Mucosa of descending colon (tissue), 3 donors: ENCODE data around the gene HERPUD1. TPM values are rescaled to one million over a fixed set of nuclear protein-coding genes. Genes with fewer than 3 reads are reported as not detected.
"Not testable (repeated sequence)": the region's sequence is repeated elsewhere in the genome, so short reads cannot be mapped to it uniquely, and the experiment has no call there.

ENCODE experiments used
- ATAC-seq: fragments of 200-7000 bp; cut with Tn5 transposase; one replicate; pipeline ENCODE4 v1.9.1; 2020; ENCODE audit warnings: mild to moderate bottlenecking, moderate library complexity
- DNase-seq, 3 donors: peaks; one replicate each; pipeline ENCODE4 v3.0.0-alpha.2; 2020
- H3K36me3 ChIP-seq: fragments of 200-600 bp; one replicate; pipeline ENCODE4 v1.8.0; 2021; ENCODE audit warnings: low read depth, mild to moderate bottlenecking
- H3K4me1 ChIP-seq: fragments of 200-600 bp; one replicate; pipeline ENCODE4 v1.8.0; 2021; ENCODE audit warnings: low read depth, mild to moderate bottlenecking
- H3K4me3 ChIP-seq: fragments of 200-600 bp; one replicate; pipeline ENCODE4 v1.8.0; 2021; ENCODE audit warnings: mild to moderate bottlenecking
- H3K9me3 ChIP-seq: fragments of 200-600 bp; one replicate; pipeline ENCODE4 v1.8.0; 2021; ENCODE audit warnings: mild to moderate bottlenecking
- CTCF ChIP-seq: fragments of 200-600 bp; IDR thresholded peaks from one replicate; pipeline ENCODE4 v1.8.0; 2022; ENCODE audit warnings: antibody characterized with exemption, mild to moderate bottlenecking
- intact Hi-C, 2 donors: fragments of 100-400 bp; cut with DNase I in 1 of 2; cut with micrococcal nuclease in 1 of 2; formaldehyde crosslinking; loops; one replicate each; pipeline versions ENCODE4 v1.11.0 to v1.11.1; 2022; cut with DNase I, micrococcal nuclease
- total RNA-seq, 3 donors: library from RNA; stranded (reverse); fragmentation: NEBNext Ultra II Directional in 2 of 3; extraction: Animal tissue kit (Norgen Biotek cat#: 25700) in 2 of 3; gene quantifications; one replicate each; pipeline versions ENCODE4 v1.2.1 to v1.2.4, GENCODE V29; 2021 to 2023
- donor health status: DM: no; HTN: no; CAD: no; lungs with moderate emphysema.
- donor health status: DM: no; HTN: no; CAD: no.
- donor health status: DM: no; HTN: yes; CAD: no.

The HERPUD1 gene
- total RNA-seq, 3 donors from 2014 or later: 130 to 165 (median 159) TPM

- DNase-seq (no peak), ATAC-seq (no peak)
- Histone ChIP-seq H3K4me3 (no peak overlapping the region), H3K4me1 (no peaks in the 10 kb centered on the region), H3K36me3 (no peaks in the 10 kb centered on the region), H3K9me3 (no peaks in the 10 kb centered on the region)
- intact Hi-C loops: no loop called here
- TF ChIP-seq CTCF: no peak
These were observed 39.8 kb downstream of the HERPUD1 start for GRCh38 chr16:56971768-56972043.

DNA sequence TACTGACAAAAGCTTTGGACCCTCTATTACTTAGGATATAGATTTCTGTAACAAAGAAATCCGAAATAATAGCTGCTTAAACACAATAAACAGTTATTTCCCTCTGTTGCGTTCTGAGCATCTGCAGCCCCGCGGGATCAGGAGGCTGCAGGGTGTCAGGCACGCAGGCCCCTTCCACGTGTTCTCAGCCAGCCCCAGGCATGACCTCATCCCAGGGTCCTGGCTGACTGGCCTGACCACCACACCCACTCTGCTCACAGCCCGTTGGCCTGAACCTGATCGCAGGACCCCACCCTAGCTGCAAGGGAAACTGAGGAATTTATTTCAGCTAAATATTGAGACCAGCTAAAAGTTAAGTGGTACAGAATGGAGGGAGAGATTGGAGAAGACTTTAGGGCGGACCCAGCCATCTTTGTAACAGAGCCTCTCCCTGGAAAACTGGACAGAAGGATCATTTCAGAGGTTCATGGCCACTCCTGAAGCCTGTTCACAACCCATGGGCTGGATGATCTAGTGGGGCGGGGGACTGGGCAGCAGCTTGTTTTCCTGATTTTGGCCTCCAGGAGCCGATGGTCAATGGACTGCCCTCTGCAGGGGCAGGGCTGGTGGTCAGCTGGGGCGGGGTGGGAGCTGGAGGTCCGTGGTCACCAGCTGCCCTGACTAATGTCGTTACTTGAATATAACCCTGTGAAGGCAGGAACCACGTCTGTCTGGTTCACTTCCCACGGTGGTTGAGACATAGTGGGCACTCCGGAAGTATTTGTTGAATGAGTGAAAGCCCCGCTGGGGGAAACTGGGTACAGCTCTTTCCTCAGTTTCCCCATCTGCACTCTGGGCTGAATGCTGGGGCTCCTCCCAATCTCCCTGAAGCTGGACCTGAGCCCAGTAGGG lies 40.7 kb downstream of the HERPUD1 start:
- DNase-seq (no peak), ATAC-seq (no peak)
- H3K4me3 ChIP-seq: no peak overlapping the region
- TF ChIP-seq CTCF: no peak
- no peaks in the 10 kb centered on the region for H3K9me3 ChIP-seq
- no peaks in the 10 kb centered on the region for H3K36me3 ChIP-seq
- no peaks in the 10 kb centered on the region for H3K4me1 ChIP-seq
- intact Hi-C loops: no loop called here

DNA sequence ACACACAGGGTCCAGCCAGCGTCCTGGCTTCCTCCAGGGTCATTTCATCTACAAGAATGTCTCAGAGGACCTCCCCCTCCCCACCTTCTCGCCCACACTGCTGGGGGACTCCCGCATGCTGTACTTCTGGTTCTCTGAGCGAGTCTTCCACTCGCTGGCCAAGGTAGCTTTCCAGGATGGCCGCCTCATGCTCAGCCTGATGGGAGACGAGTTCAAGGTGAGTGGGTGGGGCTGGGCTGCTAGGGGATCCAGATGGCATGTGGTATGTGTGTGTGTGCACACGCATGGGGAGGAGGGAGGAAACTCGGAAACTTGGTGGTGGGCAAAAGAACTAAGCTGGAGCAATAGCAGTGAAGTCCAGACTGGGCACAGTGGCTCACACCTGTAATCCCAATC lies 41.4 kb downstream of the HERPUD1 start:
- H3K36me3 ChIP-seq: no peaks in the 10 kb centered on the region
- no peak overlapping the region for H3K4me3 ChIP-seq
- ATAC-seq (no peak), DNase-seq (no peak)
- H3K9me3 ChIP-seq: no peaks in the 10 kb centered on the region
- intact Hi-C loops: no loop called here
- H3K4me1 ChIP-seq: no peaks in the 10 kb centered on the region
- no peak for TF ChIP-seq CTCF

DNA sequence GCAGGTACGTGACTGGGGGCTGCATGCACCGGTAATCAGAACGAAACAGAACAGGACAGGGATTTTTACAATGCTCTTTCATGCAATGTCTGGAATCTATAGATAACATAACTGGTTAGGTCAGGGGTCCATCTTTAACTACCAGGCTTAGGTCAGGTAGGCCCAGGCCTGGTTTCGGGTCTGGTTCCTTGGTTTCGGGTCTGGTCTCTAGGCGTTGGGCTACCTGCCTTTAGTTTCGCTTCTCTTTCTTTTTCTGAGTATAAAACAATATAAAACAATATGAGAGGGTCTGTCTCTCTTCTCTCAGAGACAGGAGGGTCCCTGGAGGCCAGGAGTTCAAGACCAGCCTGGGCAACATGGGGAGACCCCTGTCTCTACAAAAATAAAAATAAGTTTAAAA lies 42.0 kb downstream of the HERPUD1 start:
- DNase-seq, ATAC-seq, H3K9me3 ChIP-seq, intact Hi-C loops, H3K36me3 ChIP-seq, H3K4me3 ChIP-seq, H3K4me1 ChIP-seq: not testable (repeated sequence)

GRCh38 chr16:56974549-56975300 lies 42.8 kb downstream of the HERPUD1 start:
- Histone ChIP-seq H3K4me1 (no peaks in the 10 kb centered on the region), H3K36me3 (no peaks in the 10 kb centered on the region), H3K9me3 (no peaks in the 10 kb centered on the region), H3K4me3 (no peak overlapping the region)
- intact Hi-C loops: no loop called here
- TF ChIP-seq CTCF: no peak
- DNase-seq: no peak
- no peak for ATAC-seq

DNA sequence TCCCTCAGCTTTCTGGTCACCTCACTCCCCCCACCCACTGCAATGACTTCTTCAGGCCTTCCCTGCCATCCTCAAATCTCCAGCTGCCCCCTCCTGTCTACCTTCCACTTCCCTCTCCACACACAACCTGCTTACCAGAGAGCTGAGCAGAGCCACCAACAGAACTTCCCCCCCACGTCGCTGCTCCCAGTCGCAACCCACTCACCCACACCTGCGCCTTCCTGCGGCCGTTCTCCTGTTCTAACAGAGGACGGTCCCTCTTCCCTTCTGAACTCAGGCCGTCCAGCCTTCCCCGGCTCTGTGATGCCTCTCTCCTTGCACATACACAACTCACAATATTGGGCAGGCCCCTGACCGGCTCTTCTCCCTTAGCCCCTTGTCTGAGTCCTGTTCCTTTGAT lies 43.8 kb downstream of the HERPUD1 start:
- no peaks in the 10 kb centered on the region for H3K36me3 ChIP-seq
- no peaks in the 10 kb centered on the region for H3K4me1 ChIP-seq
- ATAC-seq (no peak), DNase-seq (no peak)
- TF ChIP-seq CTCF: no peak
- intact Hi-C loops: no loop called here
- H3K4me3 ChIP-seq: no peak overlapping the region
- no peaks in the 10 kb centered on the region for H3K9me3 ChIP-seq
